ENCODE measurements around the gene OR52W1.
"Not testable (repeated sequence)": the region's sequence is repeated elsewhere in the genome, so short reads cannot be mapped to it uniquely, and the experiment has no call there.

Gene OR52W1

GRCh38 chr11:6237266-6237665, 38.2 kb downstream of the OR52W1 start:
- Mint-ChIP-seq H3K4me3 (no peak overlapping the region), H3K9me3 (no peaks in the 10 kb centered on the region), H3K27me3 (no peaks in the 10 kb centered on the region), H3K4me1 (peaks cover 27% of the 10 kb centered on the region), H3K27ac (no peak overlapping the region), H3K36me3 (no peaks in the 10 kb centered on the region)

DNA sequence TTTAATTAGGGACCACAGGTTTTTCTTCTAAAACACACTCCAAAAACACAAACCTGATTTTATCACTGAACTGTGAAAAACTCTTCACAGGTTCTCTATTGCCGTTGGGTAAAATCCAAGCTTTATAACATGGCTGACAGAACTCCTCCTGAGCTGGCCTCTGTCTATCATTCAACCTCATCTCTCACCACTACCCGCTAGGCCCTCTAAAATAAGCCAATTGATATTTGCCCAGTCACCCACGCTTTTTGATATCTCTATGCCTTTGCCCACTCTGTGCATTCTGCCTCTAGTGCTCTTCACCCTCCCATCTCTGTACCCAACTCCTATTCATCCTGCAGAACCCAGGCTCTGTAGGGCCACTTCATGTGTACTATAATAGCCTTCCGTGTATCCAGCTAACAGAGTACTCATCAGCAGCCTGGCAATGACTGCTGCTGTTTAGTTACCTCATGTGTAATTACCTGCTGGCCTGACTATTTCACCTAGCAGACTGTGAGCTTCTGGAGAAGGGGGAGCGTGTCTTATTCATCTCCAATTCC, 38.8 kb downstream of the OR52W1 start:
- peaks cover 23% of the 10 kb centered on the region for H3K4me1 Mint-ChIP-seq
- H3K9me3 Mint-ChIP-seq, result no peaks in the 10 kb centered on the region
- H3K27ac Mint-ChIP-seq, result no peak overlapping the region
- no peaks in the 10 kb centered on the region for H3K27me3 Mint-ChIP-seq
- H3K4me3 Mint-ChIP-seq, result no peak overlapping the region
- H3K36me3 Mint-ChIP-seq, result no peaks in the 10 kb centered on the region

DNA sequence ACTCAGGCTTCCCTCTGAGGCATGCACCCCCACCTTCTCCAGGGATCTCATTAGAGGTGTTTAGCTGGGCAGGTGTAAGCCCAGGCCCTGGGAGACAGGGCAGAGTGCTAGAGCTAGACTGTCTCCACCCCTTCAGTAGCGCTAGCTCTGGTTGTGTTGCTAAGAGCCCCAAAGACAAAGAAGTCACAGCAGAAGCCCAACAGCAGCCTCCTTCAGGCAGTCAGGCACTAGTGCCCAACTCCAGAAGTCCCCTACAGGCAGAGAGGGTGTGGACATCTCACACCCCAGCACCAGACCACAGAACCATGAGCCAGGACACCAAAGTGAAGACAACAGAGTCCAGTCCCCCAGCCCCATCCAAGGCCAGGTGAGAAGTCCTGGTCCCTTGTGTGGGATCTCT, 39.9 kb downstream of the OR52W1 start, which contains the start of gene CNGA4:
Gene CNGA4, plus strand, starts transcription at position 188 of the 400 bp plus-strand sequence. Its CDS starts 118 bp downstream, at position 306.
- Mint-ChIP-seq H3K27me3 (no peaks in the 10 kb centered on the region), H3K4me1 (peaks cover 13% of the 10 kb centered on the region), H3K4me3 (no peak within 1 kb of the TSS), H3K36me3 (no peaks in the 10 kb centered on the region), H3K9me3 (no peaks in the 10 kb centered on the region), H3K27ac (no peak within 1 kb of the TSS)

- H3K4me3 Mint-ChIP-seq, result no peak overlapping the region
- no peak overlapping the region for H3K27ac Mint-ChIP-seq
Observed at GRCh38 chr11:6240139-6240538, 41.1 kb downstream of the OR52W1 start.

GRCh38 chr11:6240781-6241180, 41.8 kb downstream of the OR52W1 start:
- Mint-ChIP-seq H3K9me3 (no peaks in the 10 kb centered on the region), H3K4me1 (no peaks in the 10 kb centered on the region), H3K4me3 (no peak overlapping the region), H3K36me3 (no peaks in the 10 kb centered on the region), H3K27me3 (no peaks in the 10 kb centered on the region), H3K27ac (no peak overlapping the region)

More at GRCh38 chr11:6240139-6240538, 41.1 kb downstream of the OR52W1 start:
- Mint-ChIP-seq H3K36me3 (no peaks in the 10 kb centered on the region), H3K27me3 (no peaks in the 10 kb centered on the region), H3K4me1 (peaks cover 4% of the 10 kb centered on the region), H3K9me3 (no peaks in the 10 kb centered on the region)

- no peak overlapping the region for H3K27ac Mint-ChIP-seq
- H3K4me1 Mint-ChIP-seq, result no peaks in the 10 kb centered on the region
- no peaks in the 10 kb centered on the region for H3K9me3 Mint-ChIP-seq
- no peaks in the 10 kb centered on the region for H3K27me3 Mint-ChIP-seq
- no peaks in the 10 kb centered on the region for H3K36me3 Mint-ChIP-seq
- H3K4me3 Mint-ChIP-seq, result no peak overlapping the region
Observed at GRCh38 chr11:6241316-6241715, 42.3 kb downstream of the OR52W1 start.

- Mint-ChIP-seq H3K4me3 (no peak overlapping the region), H3K36me3 (no peaks in the 10 kb centered on the region), H3K4me1 (no peaks in the 10 kb centered on the region), H3K9me3 (no peaks in the 10 kb centered on the region), H3K27me3 (no peaks in the 10 kb centered on the region), H3K27ac (no peak overlapping the region)
Observed at GRCh38 chr11:6245536-6245935, 46.5 kb downstream of the OR52W1 start.

GRCh38 chr11:6248248-6248647, 49.2 kb downstream of the OR52W1 start:
- Mint-ChIP-seq H3K4me3 (no peak overlapping the region), H3K9me3 (no peaks in the 10 kb centered on the region), H3K4me1 (no peaks in the 10 kb centered on the region), H3K27ac (no peak overlapping the region), H3K27me3 (no peaks in the 10 kb centered on the region), H3K36me3 (no peaks in the 10 kb centered on the region)

- not testable (repeated sequence) for H3K27me3 Mint-ChIP-seq, H3K36me3 Mint-ChIP-seq, H3K4me1 Mint-ChIP-seq, H3K4me3 Mint-ChIP-seq, H3K9me3 Mint-ChIP-seq, H3K27ac Mint-ChIP-seq
Observed at GRCh38 chr11:6248897-6249296, 49.9 kb downstream of the OR52W1 start.

Data from activated naive CD4-positive, alpha-beta T cell treated with anti-CD3 and anti-CD28 coated beads, Interleukin-2, amount 50 U/mL, for 24 hours (primary cell).